ENCODE data around the gene CFL1.

DNA sequence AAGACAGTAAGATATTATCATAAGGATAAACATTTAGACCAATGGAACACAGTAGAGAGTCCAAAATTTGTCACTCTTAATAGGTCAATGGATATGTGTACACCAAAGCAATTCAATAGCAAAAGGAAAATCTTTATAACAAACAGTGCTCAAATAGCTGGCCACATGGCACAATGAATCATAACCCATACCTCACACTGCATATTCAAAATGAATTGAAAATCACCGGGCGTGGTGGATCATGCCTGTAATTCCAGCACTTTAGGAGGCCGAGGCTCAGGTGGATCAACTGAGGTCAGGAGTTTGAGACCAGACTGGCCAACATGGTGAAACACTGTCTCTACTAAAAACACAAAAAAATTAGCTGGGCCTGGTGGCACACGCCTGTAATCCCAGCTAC, 15.8 kb downstream of the CFL1 start:
- TF ChIP-seq HDAC6 (IDR thresholded peaks at IDR 0.05; ENCODE audit: low read depth, low read length) (no peak), BACH1 (IDR thresholded peaks at IDR 0.05; ENCODE audit: low read length) (no peak), RAD21 (IDR thresholded peaks at IDR 0.05 in 1 of 2, conservative IDR thresholded peaks at IDR 0.05 in 1 of 2; ENCODE audit: low read depth in 2 of 2, low read length in 2 of 2) (no peak), TAF1 (IDR thresholded peaks at IDR 0.05; ENCODE audit: low read depth, low read length) (no peak), POLR2AphosphoS5 (IDR thresholded peaks at IDR 0.05; ENCODE audit: low read depth, low read length) (no peak), GABPA (IDR thresholded peaks at IDR 0.05; ENCODE audit: borderline replicate concordance, insufficient read depth, low read length) (no peak), EP300 (IDR thresholded peaks at IDR 0.05; ENCODE audit: borderline replicate concordance in 1 of 2, low read depth in 2 of 2, low read length in 2 of 2) (no peak), CHD2 (IDR thresholded peaks at IDR 0.05; ENCODE audit: low read length) (no peak), RFX5 (IDR thresholded peaks at IDR 0.05; ENCODE audit: borderline replicate concordance, low read depth, low read length) (no peak)
- TF ChIP-seq, protein P1, sequence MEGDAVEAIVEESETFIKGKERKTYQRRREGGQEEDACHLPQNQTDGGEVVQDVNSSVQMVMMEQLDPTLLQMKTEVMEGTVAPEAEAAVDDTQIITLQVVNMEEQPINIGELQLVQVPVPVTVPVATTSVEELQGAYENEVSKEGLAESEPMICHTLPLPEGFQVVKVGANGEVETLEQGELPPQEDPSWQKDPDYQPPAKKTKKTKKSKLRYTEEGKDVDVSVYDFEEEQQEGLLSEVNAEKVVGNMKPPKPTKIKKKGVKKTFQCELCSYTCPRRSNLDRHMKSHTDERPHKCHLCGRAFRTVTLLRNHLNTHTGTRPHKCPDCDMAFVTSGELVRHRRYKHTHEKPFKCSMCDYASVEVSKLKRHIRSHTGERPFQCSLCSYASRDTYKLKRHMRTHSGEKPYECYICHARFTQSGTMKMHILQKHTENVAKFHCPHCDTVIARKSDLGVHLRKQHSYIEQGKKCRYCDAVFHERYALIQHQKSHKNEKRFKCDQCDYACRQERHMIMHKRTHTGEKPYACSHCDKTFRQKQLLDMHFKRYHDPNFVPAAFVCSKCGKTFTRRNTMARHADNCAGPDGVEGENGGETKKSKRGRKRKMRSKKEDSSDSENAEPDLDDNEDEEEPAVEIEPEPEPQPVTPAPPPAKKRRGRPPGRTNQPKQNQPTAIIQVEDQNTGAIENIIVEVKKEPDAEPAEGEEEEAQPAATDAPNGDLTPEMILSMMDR (IDR thresholded peaks at IDR 0.05; ENCODE audit: control extremely low read depth in 1 of 3, insufficient read depth in 1 of 3, low read depth in 1 of 3, low read length in 3 of 3), result no peak
- TF ChIP-seq, protein P2, sequence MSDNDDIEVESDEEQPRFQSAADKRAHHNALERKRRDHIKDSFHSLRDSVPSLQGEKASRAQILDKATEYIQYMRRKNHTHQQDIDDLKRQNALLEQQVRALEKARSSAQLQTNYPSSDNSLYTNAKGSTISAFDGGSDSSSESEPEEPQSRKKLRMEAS (IDR thresholded peaks at IDR 0.05), result no peak

Data from H1 (cell line).